EL (cell line): ENCODE results near the gene PSME4.
"Not testable (repeated sequence)": the region's sequence is repeated elsewhere in the genome, so short reads cannot be mapped to it uniquely, and the experiment has no call there.

Source experiments
- DNase-seq: peaks from one replicate; pipeline ENCODE4 v3.0.0-alpha.2; 2016

Gene PSME4

GRCh38 chr2:53828331-53828730 is 142.5 kb downstream of the PSME4 start:
- DNase-seq = no peak

- DNase-seq = no peak
These were observed 143.2 kb downstream of the PSME4 start for GRCh38 chr2:53827398-53828175.

- no peak for DNase-seq
These were observed 144.0 kb downstream of the PSME4 start for GRCh38 chr2:53826587-53827397.

- DNase-seq = no peak
These were observed 144.8 kb downstream of the PSME4 start for GRCh38 chr2:53826030-53826410.

- DNase-seq = not testable (repeated sequence)
These were observed 147.2 kb downstream of the PSME4 start for GRCh38 chr2:53823639-53824038.

- DNase-seq = no peak
These were observed 149.0 kb downstream of the PSME4 start for GRCh38 chr2:53821810-53822209.

- DNase-seq = no peak
These were observed 150.1 kb downstream of the PSME4 start for GRCh38 chr2:53820711-53821110.

GRCh38 chr2:53820048-53820447 is 150.7 kb downstream of the PSME4 start:
- DNase-seq = no peak

GRCh38 chr2:53819634-53820033 is 151.2 kb downstream of the PSME4 start:
- no peak for DNase-seq

- DNase-seq = no peak
These were observed 151.8 kb downstream of the PSME4 start for GRCh38 chr2:53818854-53819435.
